HepG2 (cell line): ENCODE measurements around the gene CEP250. TPM values are rescaled to one million over a fixed set of nuclear protein-coding genes. Genes with fewer than 3 reads are reported as not detected.

Source experiments
- CHCHD3 ChIP-seq: sonication (generic); formaldehyde crosslinking; IDR thresholded peaks from 2 replicates; pipeline ENCODE4 v1.8.0; 2022; ENCODE audit warnings: mild to moderate bottlenecking, missing genetic modification reagents, moderate library complexity
- E2F5 ChIP-seq: sonication (generic); formaldehyde crosslinking; conservative IDR thresholded peaks from 2 replicates; pipeline ENCODE4 v1.4.0; 2020; ENCODE audit warnings: missing genetic modification reagents
- EP300 ChIP-seq, 3 experiments: sonication (generic) in 1 of 3; formaldehyde crosslinking in 1 of 3; IDR thresholded peaks; 2 replicates each; pipeline versions ENCODE4 v1.5.1 to v1.6.1; 2011 to 2020; ENCODE audit warnings: low read depth in 2 of 3, low read length in 2 of 3, borderline replicate concordance in 1 of 3, improper control_type of control experiment in 1 of 3, mild to moderate bottlenecking in 1 of 3, missing genetic modification reagents in 1 of 3, moderate library complexity in 1 of 3
- FOXC1 ChIP-seq: sonication (generic); formaldehyde crosslinking; IDR thresholded peaks from 2 replicates; pipeline ENCODE4 v1.8.0; 2022; ENCODE audit warnings: mild to moderate bottlenecking, missing genetic modification reagents, borderline replicate concordance
- FOXK2 ChIP-seq: fragments of 450-650 bp; IDR thresholded peaks from 2 replicates; pipeline ENCODE4 v1.6.1; 2016
- FOXO1 ChIP-seq: sonication (generic); formaldehyde crosslinking; IDR thresholded peaks from 2 replicates; pipeline ENCODE4 v1.4.0; 2020; ENCODE audit warnings: missing genetic modification reagents
- HIVEP1 ChIP-seq: sonication (generic); formaldehyde crosslinking; IDR thresholded peaks from 2 replicates; pipeline ENCODE4 v1.4.0; 2020; ENCODE audit warnings: mild to moderate bottlenecking, missing genetic modification reagents
- KLF15 ChIP-seq: sonication (generic); formaldehyde crosslinking; IDR thresholded peaks from 2 replicates; pipeline ENCODE4 v1.8.1; 2023; ENCODE audit warnings: borderline replicate concordance, mild to moderate bottlenecking, inconsistent platforms, missing genetic modification reagents, mixed read lengths
- KLF6 ChIP-seq: IDR thresholded peaks from 2 replicates; pipeline ENCODE4 v1.8.0; 2016; ENCODE audit warnings: missing biosample characterization, missing genetic modification reagents
- MED13 ChIP-seq: sonication (generic); formaldehyde crosslinking; IDR thresholded peaks from 2 replicates; pipeline ENCODE4 v1.5.0; 2020; ENCODE audit warnings: missing genetic modification reagents
- MEIS2 ChIP-seq: sonication (generic); formaldehyde crosslinking; IDR thresholded peaks from 2 replicates; pipeline ENCODE4 v1.9.0; 2021; ENCODE audit warnings: mild to moderate bottlenecking, missing genetic modification reagents
- MIER2 ChIP-seq: IDR thresholded peaks from 2 replicates; pipeline ENCODE4 v1.6.1; 2016; ENCODE audit warnings: missing biosample characterization, missing genetic modification reagents
- MZF1 ChIP-seq: sonication (generic); formaldehyde crosslinking; IDR thresholded peaks from 2 replicates; pipeline ENCODE4 v1.8.1; 2023; ENCODE audit warnings: mild to moderate bottlenecking, missing genetic modification reagents, borderline replicate concordance
- ONECUT2 ChIP-seq: sonication (generic); formaldehyde crosslinking; IDR thresholded peaks from 2 replicates; pipeline ENCODE4 v1.4.0; 2020; ENCODE audit warnings: missing genetic modification reagents
- POLR2A ChIP-seq, 2 experiments: IDR thresholded peaks; 2 replicates each; pipeline ENCODE4 v1.6.1; 2011; ENCODE audit warnings: low read depth in 2 of 2, low read length in 2 of 2, mild to moderate bottlenecking in 1 of 2, moderate library complexity in 1 of 2; ENCODE audit not compliant: insufficient read depth in 1 of 2
- POLR2AphosphoS2 ChIP-seq: IDR thresholded peaks from 2 replicates; pipeline ENCODE4 v1.6.1; 2011; ENCODE audit warnings: low read depth, low read length, improper control_type of control experiment
- SP1 ChIP-seq, 2 experiments: fragments of 450-650 bp in 1 of 2; sonication (generic) in 1 of 2; formaldehyde crosslinking in 1 of 2; IDR thresholded peaks; 2 replicates each; pipeline versions ENCODE4 v1.4.0 to v1.6.1; 2016 to 2020; ENCODE audit warnings: missing genetic modification reagents in 1 of 2
- TCF7 ChIP-seq: sonication (generic); IDR thresholded peaks from 2 replicates; pipeline ENCODE4 v1.6.1; 2016; ENCODE audit warnings: antibody characterized with exemption, low read depth
- ZC3H4 ChIP-seq: sonication (generic); formaldehyde crosslinking; IDR thresholded peaks from 2 replicates; pipeline ENCODE4 v1.4.0; 2020; ENCODE audit warnings: missing genetic modification reagents, borderline replicate concordance
- ZNF101 ChIP-seq: sonication (generic); formaldehyde crosslinking; IDR thresholded peaks from 2 replicates; pipeline ENCODE4 v1.4.0; 2020; ENCODE audit warnings: mild to moderate bottlenecking, low read depth, missing genetic modification reagents, borderline replicate concordance
- ZNF12 ChIP-seq: sonication (generic); formaldehyde crosslinking; IDR thresholded peaks from 2 replicates; pipeline ENCODE4 v1.5.0; 2020; ENCODE audit warnings: missing genetic modification reagents
- ZNF367 ChIP-seq: sonication (generic); formaldehyde crosslinking; IDR thresholded peaks from 2 replicates; pipeline ENCODE4 v1.4.0; 2020; ENCODE audit warnings: missing genetic modification reagents, borderline replicate concordance
- ZNF430 ChIP-seq: sonication (generic); formaldehyde crosslinking; IDR thresholded peaks from 2 replicates; pipeline ENCODE4 v1.9.0; 2021; ENCODE audit warnings: mild to moderate bottlenecking, missing genetic modification reagents
- ZNF577 ChIP-seq: sonication (generic); formaldehyde crosslinking; IDR thresholded peaks from 2 replicates; pipeline ENCODE4 v1.4.0; 2020; ENCODE audit warnings: mild to moderate bottlenecking, low read depth, missing genetic modification reagents, borderline replicate concordance
- ZNF605 ChIP-seq: sonication (generic); formaldehyde crosslinking; IDR thresholded peaks from 2 replicates; pipeline ENCODE4 v1.8.0; 2022; ENCODE audit warnings: mild to moderate bottlenecking, missing genetic modification reagents
- ZNF773 ChIP-seq: sonication (generic); formaldehyde crosslinking; IDR thresholded peaks from 2 replicates; pipeline ENCODE4 v1.4.0; 2020; ENCODE audit warnings: missing genetic modification reagents, borderline replicate concordance
- polyA plus RNA-seq, 8 experiments: library from polyadenylated mRNA; depleted of rRNA in 3 of 8; stranded (reverse) in 7 of 8; unstranded in 1 of 8; fragments of >200 nt; fragmentation: Illumina TruSeq in 4 of 8; extraction: Trizol in 4 of 8; gene quantifications; 2 replicates each; pipeline versions ENCODE4 v1.2.1 to v1.2.3, GENCODE V29; 2011 to 2016; ENCODE audit warnings: low read depth in 4 of 8, missing spikeins in 1 of 8, mixed read lengths in 1 of 8; ENCODE audit not compliant: insufficient read depth in 1 of 8
- total RNA-seq, 5 experiments: library from RNA; depleted of rRNA; stranded (reverse); fragments of >200 nt; fragmentation: Illumina TruSeq; extraction: Trizol; gene quantifications; 2 replicates each; pipeline ENCODE4 v1.2.3, GENCODE V29; 2016; ENCODE audit warnings: low read depth in 1 of 5
- TF ChIP-seq, protein P1 (sequence below): sonication (generic); formaldehyde crosslinking; IDR thresholded peaks from 2 replicates; pipeline ENCODE4 v1.4.0; 2020; ENCODE audit warnings: missing genetic modification reagents; ENCODE audit errors: not compliant biosample characterization
- TF ChIP-seq, protein P2 (sequence below): sonication (generic); formaldehyde crosslinking; IDR thresholded peaks from 2 replicates; pipeline ENCODE4 v1.4.0; 2020; ENCODE audit warnings: missing genetic modification reagents

CEP250 gene
- total and polyA plus RNA-seq, 2 of the 13 experiments (the other 11 are each of a cell fraction or from before 2014, with no cell fraction given), result 28.8 to 55.3 TPM

GRCh38 chr20:35431621-35432429, 23.6 kb upstream of the CEP250 start (continued):
- TF ChIP-seq TCF7 (no peak), ZNF577 (CRISPR knock-in tag) (no peak), ZNF430 (no peak), MIER2 (no peak), KLF6 (CRISPR knock-in tag) (no peak), E2F5 (no peak), ZNF12 (no peak), KLF15 (CRISPR knock-in tag) (no peak), FOXO1 (CRISPR knock-in tag) (peak; percentile 68), SP1 (IDR thresholded peaks at IDR 0.05) (no peak), SP1 (CRISPR knock-in tag; IDR thresholded peaks at IDR 0.05) (no peak), HIVEP1 (CRISPR knock-in tag) (no peak), ZC3H4 (CRISPR knock-in tag) (no peak), ZNF367 (CRISPR knock-in tag) (no peak), ZNF101 (CRISPR knock-in tag) (no peak), ZNF605 (CRISPR knock-in tag) (no peak), EP300 (IDR thresholded peaks at IDR 0.05; ENCODE audit: low read depth in 2 of 2, low read length in 2 of 2) (no peak), EP300 (CRISPR knock-in tag; IDR thresholded peaks at IDR 0.05; ENCODE audit: borderline replicate concordance) (no peak), CHCHD3 (no peak), FOXK2 (0 out of 2 replicates have a peak, but pooled peaks have one; percentile 22), MEIS2 (CRISPR knock-in tag) (0 out of 2 replicates have a peak, but pooled peaks have one; percentile 8), FOXC1 (CRISPR knock-in tag) (no peak; the same call in 1 of the 2 replicates), MED13 (CRISPR knock-in tag) (no peak), ONECUT2 (CRISPR knock-in tag) (no peak), MZF1 (no peak), POLR2A (IDR thresholded peaks at IDR 0.05; ENCODE audit: insufficient read depth in 1 of 2, low read depth in 2 of 2, low read length in 2 of 2) (no peak), POLR2AphosphoS2 (no peak), ZNF773 (no peak)
- TF ChIP-seq, protein P1, sequence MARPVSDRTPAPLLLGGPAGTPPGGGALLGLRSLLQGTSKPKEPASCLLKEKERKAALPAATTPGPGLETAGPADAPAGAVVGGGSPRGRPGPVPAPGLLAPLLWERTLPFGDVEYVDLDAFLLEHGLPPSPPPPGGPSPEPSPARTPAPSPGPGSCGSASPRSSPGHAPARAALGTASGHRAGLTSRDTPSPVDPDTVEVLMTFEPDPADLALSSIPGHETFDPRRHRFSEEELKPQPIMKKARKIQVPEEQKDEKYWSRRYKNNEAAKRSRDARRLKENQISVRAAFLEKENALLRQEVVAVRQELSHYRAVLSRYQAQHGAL, result no peak
- TF ChIP-seq, protein P2, sequence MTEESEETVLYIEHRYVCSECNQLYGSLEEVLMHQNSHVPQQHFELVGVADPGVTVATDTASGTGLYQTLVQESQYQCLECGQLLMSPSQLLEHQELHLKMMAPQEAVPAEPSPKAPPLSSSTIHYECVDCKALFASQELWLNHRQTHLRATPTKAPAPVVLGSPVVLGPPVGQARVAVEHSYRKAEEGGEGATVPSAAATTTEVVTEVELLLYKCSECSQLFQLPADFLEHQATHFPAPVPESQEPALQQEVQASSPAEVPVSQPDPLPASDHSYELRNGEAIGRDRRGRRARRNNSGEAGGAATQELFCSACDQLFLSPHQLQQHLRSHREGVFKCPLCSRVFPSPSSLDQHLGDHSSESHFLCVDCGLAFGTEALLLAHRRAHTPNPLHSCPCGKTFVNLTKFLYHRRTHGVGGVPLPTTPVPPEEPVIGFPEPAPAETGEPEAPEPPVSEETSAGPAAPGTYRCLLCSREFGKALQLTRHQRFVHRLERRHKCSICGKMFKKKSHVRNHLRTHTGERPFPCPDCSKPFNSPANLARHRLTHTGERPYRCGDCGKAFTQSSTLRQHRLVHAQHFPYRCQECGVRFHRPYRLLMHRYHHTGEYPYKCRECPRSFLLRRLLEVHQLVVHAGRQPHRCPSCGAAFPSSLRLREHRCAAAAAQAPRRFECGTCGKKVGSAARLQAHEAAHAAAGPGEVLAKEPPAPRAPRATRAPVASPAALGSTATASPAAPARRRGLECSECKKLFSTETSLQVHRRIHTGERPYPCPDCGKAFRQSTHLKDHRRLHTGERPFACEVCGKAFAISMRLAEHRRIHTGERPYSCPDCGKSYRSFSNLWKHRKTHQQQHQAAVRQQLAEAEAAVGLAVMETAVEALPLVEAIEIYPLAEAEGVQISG (CRISPR knock-in tag), result no peak; the same call in 1 of the 2 replicates
